NB4 (cell line): ENCODE data around the gene SPATA12.

Source experiments
- DNase-seq: peaks from one replicate; pipeline ENCODE4 v3.0.0; 2010; ENCODE audit warnings: low read depth
- H3K4me3 ChIP-seq: one replicate; pipeline ENCODE4 v1.5.1; 2011; ENCODE audit warnings: mild to moderate bottlenecking, low read depth, low read length, moderate library complexity
- CTCF ChIP-seq: IDR thresholded peaks from one replicate; pipeline ENCODE4 v1.5.1; 2012; ENCODE audit warnings: low read depth, low read length
- MAX ChIP-seq: IDR thresholded peaks from 2 replicates; pipeline ENCODE4 v1.6.1; 2011; ENCODE audit warnings: low read depth, low read length
- MYC ChIP-seq: IDR thresholded peaks from 2 replicates; pipeline ENCODE4 v1.6.1; 2011; ENCODE audit warnings: low read depth, low read length
- POLR2A ChIP-seq: IDR thresholded peaks from 2 replicates; pipeline ENCODE4 v1.6.1; 2011; ENCODE audit warnings: mild to moderate bottlenecking; ENCODE audit not compliant: insufficient read length; ENCODE audit errors: extremely low read depth

Gene SPATA12

GRCh38 chr3:57076422-57076951 lies 16.0 kb downstream of the SPATA12 start:
- no peak overlapping the region for H3K4me3 ChIP-seq
- no peak for TF ChIP-seq MAX
- no peak for TF ChIP-seq CTCF
- TF ChIP-seq POLR2A: no peak
- no peak for TF ChIP-seq MYC
- no peak for DNase-seq

GRCh38 chr3:57077630-57078343 lies 17.3 kb downstream of the SPATA12 start:
- TF ChIP-seq MYC (peak; percentile 34; the same call in 1 of the 2 replicates), MAX (no peak), POLR2A (no peak)
- H3K4me3 ChIP-seq: peak overlapping the region; percentile 46
- DNase-seq: peak; percentile 22

- DNase-seq: peak; percentile 94
- peak overlapping the region; percentile 46 for H3K4me3 ChIP-seq
- TF ChIP-seq MAX (0 out of 2 replicates have a peak, but pooled peaks have one; percentile 7), POLR2A (no peak)
These were observed 17.8 kb downstream of the SPATA12 start for GRCh38 chr3:57078344-57078634.

- peak overlapping the region; percentile 53 for H3K4me3 ChIP-seq
- no peak for TF ChIP-seq MAX
- no peak for TF ChIP-seq POLR2A
- TF ChIP-seq CTCF: no peak
- TF ChIP-seq MYC: no peak
- DNase-seq: peak; percentile 40
These were observed 18.4 kb downstream of the SPATA12 start for GRCh38 chr3:57078635-57079473.

GRCh38 chr3:57079474-57079831 lies 19.0 kb downstream of the SPATA12 start:
- TF ChIP-seq CTCF: no peak
- TF ChIP-seq MYC: no peak
- no peak for TF ChIP-seq POLR2A
- no peak for TF ChIP-seq MAX
- no peak overlapping the region for H3K4me3 ChIP-seq
- no peak for DNase-seq

- DNase-seq: no peak
- H3K4me3 ChIP-seq: no peak overlapping the region
- TF ChIP-seq POLR2A: no peak
- TF ChIP-seq CTCF: no peak
- TF ChIP-seq MYC: no peak
- no peak for TF ChIP-seq MAX
These were observed 19.7 kb downstream of the SPATA12 start for GRCh38 chr3:57080171-57080570.
